ENCODE measurements around the gene SPINT1. TPM values are rescaled to one million over a fixed set of nuclear protein-coding genes. Genes with fewer than 3 reads are reported as not detected.
"Not testable (repeated sequence)": the region's sequence is repeated elsewhere in the genome, so short reads cannot be mapped to it uniquely, and the experiment has no call there.

SPINT1 gene
- total RNA-seq, 1 donor from 2014 or later, result 0.90 TPM

GRCh38 chr15:40857601-40858341 lies 13.9 kb downstream of the SPINT1 start:
- peak; percentile 34 to 58 for DNase-seq (ENCODE audit: low read depth in 2 of 2)

- DNase-seq (ENCODE audit: low read depth in 2 of 2), result no peak
These were observed 14.9 kb downstream of the SPINT1 start for GRCh38 chr15:40858706-40859105.

- DNase-seq (ENCODE audit: low read depth in 2 of 2), result peak; percentile 49 to 82
These were observed 15.5 kb downstream of the SPINT1 start for GRCh38 chr15:40859206-40859851.

GRCh38 chr15:40861147-40861546 lies 17.3 kb downstream of the SPINT1 start:
- not testable (repeated sequence) for DNase-seq (ENCODE audit: low read depth in 2 of 2)

- no peak for DNase-seq (ENCODE audit: low read depth in 2 of 2)
These were observed 19.9 kb downstream of the SPINT1 start for GRCh38 chr15:40863660-40864270.

- DNase-seq (ENCODE audit: low read depth in 2 of 2), result no peak
These were observed 23.4 kb downstream of the SPINT1 start for GRCh38 chr15:40867199-40867598.

- no peak for DNase-seq (ENCODE audit: low read depth in 2 of 2)
These were observed 25.8 kb downstream of the SPINT1 start for GRCh38 chr15:40869686-40870085.

- no peak for DNase-seq (ENCODE audit: low read depth in 2 of 2)
These were observed 26.9 kb downstream of the SPINT1 start for GRCh38 chr15:40870716-40871115.

- no peak for DNase-seq (ENCODE audit: low read depth in 2 of 2)
These were observed 28.1 kb downstream of the SPINT1 start for GRCh38 chr15:40871749-40872617.

GRCh38 chr15:40872791-40873693 lies 29.2 kb downstream of the SPINT1 start:
- DNase-seq (ENCODE audit: low read depth in 2 of 2), result no peak

GRCh38 chr15:40873694-40874561 lies 30.1 kb downstream of the SPINT1 start, which contains the start of gene RHOV:
TSS of gene RHOV (minus strand) at chr15:40874234. CDS start at chr15:40874139, 95 bp downstream.
- peak in 1 of 2 donors; percentile 48 for DNase-seq (ENCODE audit: low read depth in 2 of 2)

GRCh38 chr15:40875991-40876730 lies 32.3 kb downstream of the SPINT1 start:
- no peak for DNase-seq (ENCODE audit: low read depth in 2 of 2)

GRCh38 chr15:40877694-40878093 lies 33.8 kb downstream of the SPINT1 start:
- DNase-seq (ENCODE audit: low read depth in 2 of 2), result no peak

GRCh38 chr15:40878785-40879184 lies 34.9 kb downstream of the SPINT1 start:
- DNase-seq (ENCODE audit: low read depth in 2 of 2), result peak in 1 of 2 donors; percentile 29

GRCh38 chr15:40879609-40880008 lies 35.8 kb downstream of the SPINT1 start:
- DNase-seq (ENCODE audit: low read depth in 2 of 2), result no peak

- no peak for DNase-seq (ENCODE audit: low read depth in 2 of 2)
These were observed 37.5 kb downstream of the SPINT1 start for GRCh38 chr15:40881351-40881750.

GRCh38 chr15:40886586-40886985 lies 42.7 kb downstream of the SPINT1 start:
- DNase-seq (ENCODE audit: low read depth in 2 of 2), result no peak

GRCh38 chr15:40889112-40889511 lies 45.3 kb downstream of the SPINT1 start:
- no peak for DNase-seq (ENCODE audit: low read depth in 2 of 2)

GRCh38 chr15:40891138-40891537 lies 47.3 kb downstream of the SPINT1 start:
- no peak for DNase-seq (ENCODE audit: low read depth in 2 of 2)

Data from dermis microvascular lymphatic vessel endothelial cell (primary cell).